H1 (cell line): Measurements from ENCODE around the gene INSIG1. TPM values are rescaled to one million over a fixed set of nuclear protein-coding genes. Genes with fewer than 3 reads are reported as not detected.

Experiments used
- CEBPB ChIP-seq: IDR thresholded peaks from 2 replicates; pipeline ENCODE4 v1.6.1; 2012; ENCODE audit warnings: low read depth, low read length
- GTF2F1 ChIP-seq: IDR thresholded peaks from 2 replicates; pipeline ENCODE4 v1.6.1; 2012; ENCODE audit warnings: low read depth, low read length, improper control_type of control experiment, borderline replicate concordance
- HDAC2 ChIP-seq, 2 experiments: fragments of 300-600 bp in 1 of 2; sonication (generic) in 1 of 2; IDR thresholded peaks; 2 replicates each; pipeline ENCODE4 v1.6.1; 2011 to 2012; ENCODE audit warnings: low read depth in 2 of 2, low read length in 2 of 2, mild to moderate bottlenecking in 2 of 2, moderate library complexity in 2 of 2, borderline replicate concordance in 1 of 2, inconsistent platforms in 1 of 2
- KDM4A ChIP-seq: IDR thresholded peaks from one replicate; pipeline ENCODE4 v1.7.1; 2012; ENCODE audit warnings: low read depth, mild to moderate bottlenecking, moderate library complexity, low read length, inconsistent platforms; ENCODE audit not compliant: severe bottlenecking
- KDM5A ChIP-seq: fragments of 200-600 bp; IDR thresholded peaks from 2 replicates; pipeline ENCODE4 v1.7.1; 2012; ENCODE audit warnings: mild to moderate bottlenecking, low read length, inconsistent platforms, mixed read lengths
- MAX ChIP-seq: IDR thresholded peaks from 2 replicates; pipeline ENCODE4 v1.6.1; 2012; ENCODE audit warnings: inconsistent platforms
- PHF8 ChIP-seq: fragments of 200-600 bp; sonication (generic); conservative IDR thresholded peaks from 2 replicates; pipeline ENCODE4 v1.7.1; 2012; ENCODE audit warnings: low read depth, mild to moderate bottlenecking, inconsistent platforms, low read length, moderate library complexity
- POLR2AphosphoS5 ChIP-seq: IDR thresholded peaks from 2 replicates; pipeline ENCODE4 v1.6.1; 2011; ENCODE audit warnings: low read depth, low read length
- SIN3A ChIP-seq, 2 experiments: IDR thresholded peaks in 1 of 2; conservative IDR thresholded peaks in 1 of 2; 2 replicates each; pipeline ENCODE4 v1.6.1; 2011 to 2012; ENCODE audit warnings: low read length in 2 of 2, improper control_type of control experiment in 1 of 2, low read depth in 1 of 2, mild to moderate bottlenecking in 1 of 2
- SP1 ChIP-seq: IDR thresholded peaks from 2 replicates; pipeline ENCODE4 v1.6.1; 2011; ENCODE audit warnings: low read depth, low read length
- SP4 ChIP-seq: IDR thresholded peaks from 2 replicates; pipeline ENCODE4 v1.6.1; 2012; ENCODE audit warnings: low read length, inconsistent platforms
- TAF1 ChIP-seq: IDR thresholded peaks from 2 replicates; pipeline ENCODE4 v1.6.1; 2011; ENCODE audit warnings: mild to moderate bottlenecking, low read depth, low read length
- TBP ChIP-seq: IDR thresholded peaks from 2 replicates; pipeline ENCODE4 v1.6.1; 2011; ENCODE audit warnings: low read depth, low read length, improper control_type of control experiment
- polyA plus RNA-seq, 7 experiments: library from polyadenylated mRNA; depleted of rRNA in 3 of 7; stranded (reverse) in 5 of 7; unstranded in 2 of 7; fragments of >200 nt in 5 of 7; fragments of 200-250 nt in 2 of 7; gene quantifications; 1 replicate in 5 of 7; 2 replicates in 1 of 7; 4 replicates in 1 of 7; pipeline versions ENCODE4 v1.2.1 to v1.2.3, GENCODE V29; 2011 to 2013; ENCODE audit warnings: missing spikeins in 2 of 7, mixed read lengths in 2 of 7
- total RNA-seq: library from RNA; stranded (reverse); fragmentation: NEBNext Ultra II Directional; extraction: Animal tissue kit (Norgen Biotek cat#: 25700); gene quantifications from 2 replicates; pipeline ENCODE4 v1.2.1, GENCODE V29; 2021
- TF ChIP-seq, protein P1 (sequence below): IDR thresholded peaks from 2 replicates; pipeline ENCODE4 v1.6.1; 2012; ENCODE audit warnings: low read length, inconsistent platforms

The INSIG1 gene
- total and polyA plus RNA-seq, 2 of the 8 experiments (the other 6 are each of a cell fraction or from before 2014, with no cell fraction given) = 40.0 to 58.4 TPM

DNA sequence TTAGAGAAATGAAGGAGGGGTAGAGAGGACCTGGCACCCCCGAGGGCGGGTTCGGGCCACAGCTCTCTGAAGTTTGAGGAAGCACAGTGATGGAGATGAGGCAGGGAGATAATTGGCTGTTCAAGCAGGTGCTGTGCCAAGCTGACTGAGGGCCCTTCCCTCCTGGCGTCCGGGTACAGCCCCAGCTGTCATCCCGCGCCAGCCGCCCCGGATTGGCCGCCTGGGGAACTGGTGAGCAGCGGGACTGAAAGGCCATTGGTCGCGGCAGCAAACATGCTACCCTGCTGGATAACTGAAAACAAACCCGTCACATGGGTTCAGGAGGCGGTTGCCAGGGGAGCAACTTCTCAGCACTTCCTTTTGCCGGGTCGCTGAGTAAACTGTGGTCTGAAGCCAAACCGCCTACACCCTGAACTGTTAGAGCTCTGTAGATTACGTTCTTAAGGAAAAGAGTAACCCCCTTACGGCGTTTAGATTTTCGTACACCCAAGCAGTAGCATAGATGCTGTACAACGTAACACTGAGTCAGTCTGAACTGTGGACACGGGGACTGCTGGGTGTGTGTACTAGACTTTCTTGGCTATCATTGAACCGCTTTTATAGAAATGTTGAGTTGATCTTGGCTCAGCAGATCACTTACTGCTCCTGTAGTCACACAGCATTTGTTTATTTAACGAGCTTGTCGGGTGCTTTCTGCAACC, 1.3 kb downstream of the INSIG1 start (continued):
- TF ChIP-seq TBP (peak; percentile 40; the same call in 1 of the 2 replicates), KDM5A (no peak), PHF8 (no peak), KDM4A (no peak), TAF1 (peak; percentile 48; the same call in 1 of the 2 replicates), HDAC2 (IDR thresholded peaks at IDR 0.05; ENCODE audit: borderline replicate concordance in 1 of 2, low read depth in 2 of 2, low read length in 2 of 2) (peak in 1 of 2 experiments; percentile 82; a peak in 2 of 4 replicates), GTF2F1 (no peak), MAX (peak; percentile 64; the same call in 1 of the 2 replicates), CEBPB (no peak), SIN3A (conservative IDR thresholded peaks at IDR 0.05 in 1 of 2, IDR thresholded peaks at IDR 0.05 in 1 of 2; ENCODE audit: low read depth in 1 of 2, low read length in 2 of 2) (peak; percentile 58 to 98; a peak in 2 of 4 replicates), SP1 (peak; percentile 85), POLR2AphosphoS5 (peak; percentile 31; the same call in 1 of the 2 replicates), SP4 (no peak; the same call in 1 of the 2 replicates)
- TF ChIP-seq, protein P1, sequence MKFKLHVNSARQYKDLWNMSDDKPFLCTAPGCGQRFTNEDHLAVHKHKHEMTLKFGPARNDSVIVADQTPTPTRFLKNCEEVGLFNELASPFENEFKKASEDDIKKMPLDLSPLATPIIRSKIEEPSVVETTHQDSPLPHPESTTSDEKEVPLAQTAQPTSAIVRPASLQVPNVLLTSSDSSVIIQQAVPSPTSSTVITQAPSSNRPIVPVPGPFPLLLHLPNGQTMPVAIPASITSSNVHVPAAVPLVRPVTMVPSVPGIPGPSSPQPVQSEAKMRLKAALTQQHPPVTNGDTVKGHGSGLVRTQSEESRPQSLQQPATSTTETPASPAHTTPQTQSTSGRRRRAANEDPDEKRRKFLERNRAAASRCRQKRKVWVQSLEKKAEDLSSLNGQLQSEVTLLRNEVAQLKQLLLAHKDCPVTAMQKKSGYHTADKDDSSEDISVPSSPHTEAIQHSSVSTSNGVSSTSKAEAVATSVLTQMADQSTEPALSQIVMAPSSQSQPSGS = no peak
